Heart left ventricle (tissue), 16 donors: Measurements from ENCODE around the gene IL31RA. TPM values are rescaled to one million over a fixed set of nuclear protein-coding genes. Genes with fewer than 3 reads are reported as not detected.

Source experiments
- ATAC-seq, 4 donors: fragments of 200-7000 bp; cut with Tn5 transposase; one replicate each; pipeline ENCODE4 v1.9.1; 2020 to 2022; ENCODE audit warnings: moderate library complexity in 4 of 4, mild to moderate bottlenecking in 3 of 4, moderate number of reproducible peaks in 1 of 4
- DNase-seq, 5 donors: peaks; one replicate each; pipeline ENCODE4 v3.0.0-alpha.2; 2020
- H3K27ac ChIP-seq, 12 donors: fragments of 200-600 bp; sonication (generic) in 4 of 12; one replicate each; pipeline versions ENCODE4 v1.5.0 to v1.8.0; 2016 to 2022; ENCODE audit warnings: mild to moderate bottlenecking in 2 of 12
- H3K27me3 ChIP-seq, 9 donors: fragments of 200-600 bp; sonication (generic) in 2 of 9; one replicate each; pipeline versions ENCODE4 v1.5.1 to v1.8.0; 2016 to 2022; ENCODE audit warnings: mild to moderate bottlenecking in 3 of 9
- H3K36me3 ChIP-seq, 9 donors: fragments of 200-600 bp; sonication (generic) in 2 of 9; one replicate each; pipeline versions ENCODE4 v1.5.0 to v1.8.0; 2018 to 2022; ENCODE audit warnings: mild to moderate bottlenecking in 2 of 9
- H3K4me1 ChIP-seq, 12 donors: fragments of 200-600 bp; sonication (generic) in 4 of 12; one replicate each; pipeline versions ENCODE4 v1.5.0 to v1.8.0; 2016 to 2022; ENCODE audit warnings: mild to moderate bottlenecking in 3 of 12
- H3K4me3 ChIP-seq, 12 donors: fragments of 200-600 bp; sonication (generic) in 4 of 12; one replicate each; pipeline versions ENCODE4 v1.5.0 to v1.8.0; 2017 to 2022; ENCODE audit warnings: mild to moderate bottlenecking in 9 of 12, moderate library complexity in 4 of 12
- H3K9me3 ChIP-seq, 12 donors: fragments of 200-600 bp; sonication (generic) in 4 of 12; one replicate each; pipeline versions ENCODE4 v1.5.0 to v1.8.0; 2016 to 2022; ENCODE audit warnings: mild to moderate bottlenecking in 1 of 12
- POLR2A ChIP-seq, 2 donors: fragments of 450-650 bp; IDR thresholded peaks; one replicate each; pipeline ENCODE4 v1.6.1; 2017; ENCODE audit warnings: antibody characterized with exemption in 2 of 2, mild to moderate bottlenecking in 2 of 2, moderate library complexity in 2 of 2
- WGBS, 4 donors: extraction: QIAGEN DNeasy Blood & Tissue Kit in 2 of 4; methylation state at CpG; one replicate each; pipeline versions ENCODE4 v1.1.5 to v1.1.7; 2013 to 2018; 5-methylcytosine and 5-hydroxymethylcytosine counted together
- intact Hi-C, 10 donors: fragments of 100-400 bp; cut with DNase I; formaldehyde crosslinking; loops; one replicate each; pipeline versions ENCODE4 v1.11.1 to v1.14.2; 2022
- polyA plus RNA-seq, 2 donors: library from polyadenylated mRNA; stranded (reverse); fragments of 200-250 nt; gene quantifications; one replicate each; pipeline ENCODE4 v1.2.3, GENCODE V29; 2013
- total RNA-seq, 9 donors: library from RNA; depleted of rRNA in 2 of 9; stranded (reverse); fragments of >200 nt in 2 of 9; fragmentation: NEBNext Ultra II Directional in 3 of 9; extraction: Animal tissue kit (Norgen Biotek cat#: 25700) in 3 of 9; gene quantifications; one replicate each; pipeline versions ENCODE4 v1.1.0 to v1.2.4, GENCODE V29; 2016 to 2023
- TF ChIP-seq, protein P1 (sequence below), 12 donors: fragments of 200-600 bp; sonication (generic) in 4 of 12; IDR thresholded peaks; one replicate each; pipeline versions ENCODE4 v1.5.0 to v1.8.0; 2018 to 2022; ENCODE audit warnings: antibody characterized with exemption in 12 of 12, mild to moderate bottlenecking in 5 of 12
- donor health status: ischemic (EF 13 %, LVEDD 7.1; RV severe dilation, severe dysfunction).
- donor health status: healthy with polysubstance abuse.
- donor health status: DM: no; HTN: yes; CAD: no.
- donor health status: DM: no; HTN: no; CAD: no.
- donor health status: ischemic (EF 25% LVEDD 6.9; RV normal size, moderate dysfunction).
- donor health status: ischemic (EF 25% LVEDD 5.7; RV mildly dilated, moderate dysfunction).
- donor health status: healthy.
- donor health status: DM: yes; HTN: yes; CAD: no.
- donor health status: ischemic (EF 35%, LVEDD 5.7; RV mildly dilated, moderate dysfunction).
- donor health status: nonischemic (EF 11% LVEDD 7.7; RV severe dilation, severe dysfunction).
- donor health status: DM: yes; HTN: yes; CAD: no.
- donor health status: PGD.
- donor health status: ischemic (EF 29% LVEDD 5.4; RV normal size, mild dysfunction).
- donor health status: nonischemic (EF 23%, LVEDD 6.1; RV moderate dilation, normal function).

IL31RA gene
- total and polyA plus RNA-seq, 11 donors: 0.12 to 2.2 (median 0.47) TPM; not detected in 5

DNA sequence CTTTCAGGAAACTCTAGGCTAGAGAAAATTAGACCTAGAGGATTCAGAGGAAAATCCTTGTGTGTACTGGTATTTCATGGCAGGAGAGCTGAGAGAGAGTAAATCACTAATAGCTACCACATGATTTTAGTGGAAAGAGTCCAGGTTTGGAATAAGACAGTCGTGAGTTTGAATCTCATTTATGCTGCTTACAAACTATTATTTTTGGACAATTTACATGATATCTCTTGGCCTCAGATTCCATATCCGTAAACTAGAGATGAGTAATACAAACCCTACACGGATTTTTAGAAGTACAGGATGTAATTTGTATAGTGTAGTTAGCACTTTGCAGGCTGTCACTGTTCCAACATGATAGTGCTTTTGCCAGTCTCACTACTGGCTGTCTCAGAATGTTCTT, 2.7 kb downstream of the IL31RA start:
- no peaks in the 10 kb centered on the region for H3K9me3 ChIP-seq
- no peak overlapping the region for H3K4me3 ChIP-seq
- peak in 1 of 4 donors; percentile 48 for ATAC-seq
- no peaks in the 10 kb centered on the region for H3K27me3 ChIP-seq
- no peaks in the 10 kb centered on the region for H3K36me3 ChIP-seq
- H3K27ac ChIP-seq: peak overlapping the region in 1 of 12 donors; percentile 65
- intact Hi-C loops: loop anchor here in 1 of 10 donors (5.0 kb wide), 1 partner anchor 417 kb away; no protein-coding TSS in a partner anchor
- no peak for DNase-seq
- 11 to 41% (median 18%) methylated on average over 3 of the region's 3 CpGs for WGBS, 4 donors
- peaks cover 0 to 52% (median 3%) of the 10 kb centered on the region in 12 donors for H3K4me1 ChIP-seq
- TF ChIP-seq POLR2A (IDR thresholded peaks at IDR 0.05): no peak
- TF ChIP-seq, protein P1, sequence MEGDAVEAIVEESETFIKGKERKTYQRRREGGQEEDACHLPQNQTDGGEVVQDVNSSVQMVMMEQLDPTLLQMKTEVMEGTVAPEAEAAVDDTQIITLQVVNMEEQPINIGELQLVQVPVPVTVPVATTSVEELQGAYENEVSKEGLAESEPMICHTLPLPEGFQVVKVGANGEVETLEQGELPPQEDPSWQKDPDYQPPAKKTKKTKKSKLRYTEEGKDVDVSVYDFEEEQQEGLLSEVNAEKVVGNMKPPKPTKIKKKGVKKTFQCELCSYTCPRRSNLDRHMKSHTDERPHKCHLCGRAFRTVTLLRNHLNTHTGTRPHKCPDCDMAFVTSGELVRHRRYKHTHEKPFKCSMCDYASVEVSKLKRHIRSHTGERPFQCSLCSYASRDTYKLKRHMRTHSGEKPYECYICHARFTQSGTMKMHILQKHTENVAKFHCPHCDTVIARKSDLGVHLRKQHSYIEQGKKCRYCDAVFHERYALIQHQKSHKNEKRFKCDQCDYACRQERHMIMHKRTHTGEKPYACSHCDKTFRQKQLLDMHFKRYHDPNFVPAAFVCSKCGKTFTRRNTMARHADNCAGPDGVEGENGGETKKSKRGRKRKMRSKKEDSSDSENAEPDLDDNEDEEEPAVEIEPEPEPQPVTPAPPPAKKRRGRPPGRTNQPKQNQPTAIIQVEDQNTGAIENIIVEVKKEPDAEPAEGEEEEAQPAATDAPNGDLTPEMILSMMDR (IDR thresholded peaks at IDR 0.05): no peak

DNA sequence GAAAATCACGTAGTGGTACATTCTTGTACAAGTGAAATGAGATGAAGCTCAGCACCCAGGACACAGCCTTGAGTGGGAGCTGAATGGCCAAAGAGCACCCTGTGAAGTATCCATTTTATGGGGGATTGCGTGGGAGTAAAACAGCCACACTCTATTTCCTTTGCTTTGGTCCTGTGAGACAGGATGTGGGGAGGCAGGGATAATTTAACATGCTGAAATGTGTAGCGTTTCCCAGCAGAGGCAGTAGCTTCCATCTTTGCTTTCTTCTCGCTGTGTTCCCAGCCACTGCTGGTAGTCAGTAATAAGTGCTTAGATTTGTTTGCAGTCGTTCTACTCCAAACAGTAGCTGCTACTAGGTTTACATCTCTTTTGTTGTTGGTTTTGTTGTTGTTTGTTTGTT, 4.4 kb downstream of the IL31RA start:
- intact Hi-C loops: no loop called here
- peaks cover 0 to 55% (median 3%) of the 10 kb centered on the region in 12 donors for H3K4me1 ChIP-seq
- no peak for TF ChIP-seq POLR2A (IDR thresholded peaks at IDR 0.05)
- TF ChIP-seq, protein P1 (IDR thresholded peaks at IDR 0.05): no peak
- H3K27me3 ChIP-seq: no peaks in the 10 kb centered on the region
- no peaks in the 10 kb centered on the region for H3K36me3 ChIP-seq
- 49 to 56% (median 52%) methylated on average over 5 of the region's 5 CpGs for WGBS, 4 donors
- ATAC-seq (no peak), DNase-seq (no peak)
- no peak overlapping the region for H3K27ac ChIP-seq
- no peak overlapping the region for H3K4me3 ChIP-seq
- peaks cover 0 to under 1% (median 0%) of the 10 kb centered on the region in 12 donors for H3K9me3 ChIP-seq

DNA sequence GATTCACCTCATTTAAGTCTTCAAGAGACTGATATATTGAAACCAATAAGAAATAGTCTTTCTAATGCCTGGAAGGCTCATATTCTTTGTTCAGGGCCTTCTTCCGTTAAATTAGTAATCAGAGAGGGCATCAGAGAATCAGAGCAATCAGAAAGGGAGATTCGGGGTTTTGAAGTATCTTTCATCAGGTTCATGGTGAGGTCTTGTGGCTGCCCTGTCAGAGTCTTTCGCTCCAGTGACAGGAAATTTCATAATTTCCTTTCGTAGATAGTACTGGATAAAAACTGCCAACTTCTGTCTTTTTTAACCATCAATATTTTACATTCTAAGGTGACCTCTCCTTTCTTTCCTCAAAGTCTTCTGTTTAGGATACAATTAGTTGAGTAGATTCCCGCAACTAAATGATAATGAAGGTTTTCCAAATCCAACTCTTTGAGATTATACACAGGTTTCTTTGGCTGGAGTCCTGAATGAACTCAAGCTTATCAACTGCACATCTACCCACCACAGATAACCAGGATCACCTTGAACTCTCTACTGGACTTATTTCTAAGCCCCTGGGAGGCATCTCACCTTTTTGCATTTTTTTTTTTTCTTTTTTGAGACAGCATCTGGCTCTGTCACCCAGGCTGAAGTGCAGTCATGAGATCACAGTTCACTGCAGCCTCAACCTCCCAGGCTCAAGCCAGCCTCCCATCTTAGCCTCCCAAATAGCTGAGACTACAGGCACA, 5.5 kb downstream of the IL31RA start:
- Histone ChIP-seq H3K27me3 (no peaks in the 10 kb centered on the region), H3K4me3 (no peak overlapping the region), H3K27ac (no peak overlapping the region), H3K9me3 (peaks cover 0 to 8% (median 0%) of the 10 kb centered on the region in 12 donors), H3K36me3 (no peaks in the 10 kb centered on the region), H3K4me1 (peaks cover 0 to 48% (median 3%) of the 10 kb centered on the region in 12 donors)
- TF ChIP-seq, protein P1 (IDR thresholded peaks at IDR 0.05): no peak
- no peak for TF ChIP-seq POLR2A (IDR thresholded peaks at IDR 0.05)
- 61 to 71% (median 65%) methylated on average over 5 of the region's 5 CpGs for WGBS, 4 donors
- intact Hi-C loops: no loop called here
- DNase-seq (no peak), ATAC-seq (no peak)

- no peak overlapping the region for H3K27ac ChIP-seq
- peaks cover 0 to 8% (median 0%) of the 10 kb centered on the region in 12 donors for H3K9me3 ChIP-seq
- no peak overlapping the region for H3K4me3 ChIP-seq
- 88 to 95% (median 92%) methylated on average over 4 of the region's 4 CpGs for WGBS, 4 donors
- ATAC-seq (no peak), DNase-seq (no peak)
- H3K27me3 ChIP-seq: no peaks in the 10 kb centered on the region
- peaks cover 0 to 48% (median 3%) of the 10 kb centered on the region in 12 donors for H3K4me1 ChIP-seq
- no peaks in the 10 kb centered on the region for H3K36me3 ChIP-seq
- TF ChIP-seq, protein P1 (IDR thresholded peaks at IDR 0.05): no peak
- no peak for TF ChIP-seq POLR2A (IDR thresholded peaks at IDR 0.05)
- intact Hi-C loops: no loop called here
These were observed 6.1 kb downstream of the IL31RA start for GRCh38 chr5:55857247-55857640.
